Suprapubic skin (tissue), 3 donors: ENCODE measurements around the gene PRKAG3.

Experiments used
- CTCF ChIP-seq, 2 donors: fragments of 200-600 bp in 1 of 2; fragments of 450-650 bp in 1 of 2; sonication (generic) in 1 of 2; IDR thresholded peaks; one replicate each; pipeline ENCODE4 v1.5.1; 2016 to 2019; ENCODE audit warnings: antibody characterized with exemption in 2 of 2, mild to moderate bottlenecking in 1 of 2, moderate library complexity in 1 of 2
- POLR2A ChIP-seq, 2 donors: fragments of 450-650 bp; IDR thresholded peaks; one replicate each; pipeline ENCODE4 v1.6.1; 2017; ENCODE audit warnings: antibody characterized with exemption in 2 of 2, mild to moderate bottlenecking in 2 of 2, moderate library complexity in 2 of 2

GRCh38 chr2:218780851-218781690 lies 50.5 kb downstream of the PRKAG3 start:
- TF ChIP-seq CTCF (IDR thresholded peaks at IDR 0.05), result no peak
- TF ChIP-seq POLR2A (IDR thresholded peaks at IDR 0.05), result no peak
